CD14-positive monocyte (primary cell): ENCODE measurements around the gene RFTN2. TPM values are rescaled to one million over a fixed set of nuclear protein-coding genes. Genes with fewer than 3 reads are reported as not detected.

Experiments
- DNase-seq, 3 donors: peaks; one replicate each; pipeline ENCODE4 v3.0.0-alpha.2; 2011 to 2022
- H2AFZ ChIP-seq: 2 replicates; pipeline ENCODE4 v1.6.0; 2012; ENCODE audit warnings: mild to moderate bottlenecking, low read depth, low read length, inconsistent platforms; ENCODE audit not compliant: insufficient read depth, poor library complexity, severe bottlenecking
- H3K27ac ChIP-seq, 2 donors: 1 replicate in 1 of 2; 2 replicates in 1 of 2; pipeline ENCODE4 v1.5.1; 2012 to 2013; ENCODE audit warnings: low read length in 2 of 2, control low read depth in 1 of 2, inconsistent platforms in 1 of 2, low read depth in 1 of 2, mild to moderate bottlenecking in 1 of 2
- H3K27me3 ChIP-seq, 2 donors: one replicate each; pipeline versions ENCODE4 v1.6.0 to v1.6.1; 2011 to 2013; ENCODE audit warnings: low read length in 2 of 2; ENCODE audit not compliant: control insufficient read depth in 2 of 2, insufficient read depth in 2 of 2
- H3K36me3 ChIP-seq, 2 donors: replicated peaks in 1 of 2; 1 replicate in 1 of 2; 2 replicates in 1 of 2; pipeline versions ENCODE4 v1.5.1 to v1.6.1; 2012 to 2013; ENCODE audit warnings: low read length in 2 of 2, control low read depth in 1 of 2, inconsistent platforms in 1 of 2, mild to moderate bottlenecking in 1 of 2; ENCODE audit not compliant: insufficient read depth in 2 of 2, control insufficient read depth in 1 of 2
- H3K4me1 ChIP-seq, 2 donors: 1 replicate in 1 of 2; 2 replicates in 1 of 2; pipeline versions ENCODE4 v1.5.1 to v1.6.1; 2012 to 2013; ENCODE audit warnings: low read length in 2 of 2, control low read depth in 1 of 2, inconsistent platforms in 1 of 2, mild to moderate bottlenecking in 1 of 2, moderate library complexity in 1 of 2; ENCODE audit not compliant: insufficient read depth in 2 of 2, control insufficient read depth in 1 of 2
- H3K4me2 ChIP-seq: replicated peaks from 2 replicates; pipeline ENCODE3; 2012; ENCODE audit warnings: low read length, moderate library complexity, mild to moderate bottlenecking; ENCODE audit not compliant: poor library complexity, severe bottlenecking; ENCODE audit errors: extremely low read depth
- H3K4me3 ChIP-seq, 3 experiments: fragments of 200-600 bp in 1 of 3; sonication (generic) in 1 of 3; replicated peaks in 1 of 3; 1 replicate in 2 of 3; 2 replicates in 1 of 3; pipeline ENCODE4 v1.5.1; 2011 to 2013; ENCODE audit warnings: low read length in 3 of 3, mild to moderate bottlenecking in 3 of 3, control low read depth in 2 of 3, low read depth in 2 of 3, inconsistent platforms in 1 of 3, moderate library complexity in 1 of 3
- H3K79me2 ChIP-seq: 2 replicates; pipeline ENCODE4 v1.6.0; 2012; ENCODE audit warnings: mild to moderate bottlenecking, control low read depth, inconsistent platforms, low read length, moderate library complexity; ENCODE audit not compliant: insufficient read depth
- H3K9ac ChIP-seq: 2 replicates; pipeline ENCODE4 v1.6.0; 2017; ENCODE audit warnings: low read length, mild to moderate bottlenecking; ENCODE audit not compliant: insufficient read depth, poor library complexity, severe bottlenecking
- H3K9me3 ChIP-seq, 2 donors: replicated peaks in 1 of 2; 1 replicate in 1 of 2; 2 replicates in 1 of 2; pipeline versions ENCODE4 v1.5.1 to v1.6.1; 2012 to 2013; ENCODE audit warnings: low read length in 2 of 2, control low read depth in 1 of 2; ENCODE audit not compliant: control insufficient read depth in 1 of 2, insufficient read depth in 1 of 2
- H4K20me1 ChIP-seq: 2 replicates; pipeline ENCODE4 v1.6.0; 2012; ENCODE audit warnings: mild to moderate bottlenecking, low read length, control low read depth, moderate library complexity; ENCODE audit not compliant: insufficient read depth
- H3K27ac Mint-ChIP-seq, 7 donors: one replicate each; pipeline ENCODE4 v1.8.0; 2020; ENCODE audit warnings: mild to moderate bottlenecking in 7 of 7, mixed read lengths in 7 of 7, moderate library complexity in 6 of 7, inconsistent platforms in 2 of 7
- H3K27me3 Mint-ChIP-seq, 3 donors: one replicate each; pipeline ENCODE4 v1.8.0; 2021 to 2022; ENCODE audit warnings: low read depth in 3 of 3, mild to moderate bottlenecking in 3 of 3, mixed read lengths in 3 of 3, moderate library complexity in 3 of 3, inconsistent platforms in 1 of 3
- H3K36me3 Mint-ChIP-seq, 2 donors: one replicate each; pipeline ENCODE4 v1.8.0; 2020; ENCODE audit warnings: mixed read lengths in 2 of 2, inconsistent platforms in 1 of 2, mild to moderate bottlenecking in 1 of 2
- H3K4me1 Mint-ChIP-seq: one replicate; pipeline ENCODE4 v1.8.0; 2020; ENCODE audit warnings: mild to moderate bottlenecking, mixed read lengths
- H3K4me3 Mint-ChIP-seq, 2 donors: one replicate each; pipeline ENCODE4 v1.8.0; 2020; ENCODE audit warnings: mild to moderate bottlenecking in 2 of 2, mixed read lengths in 2 of 2, moderate library complexity in 1 of 2
- H3K9me3 Mint-ChIP-seq, 7 donors: one replicate each; pipeline ENCODE4 v1.8.0; 2020 to 2022; ENCODE audit warnings: mixed read lengths in 7 of 7, mild to moderate bottlenecking in 6 of 7, moderate library complexity in 6 of 7, inconsistent platforms in 2 of 7
- WGBS: methylation state at CpG from one replicate; pipeline ENCODE4 v1.1.5; 2013; ENCODE audit warnings: missing lambda C conversion rate; ENCODE audit not compliant: insufficient coverage; 5-methylcytosine and 5-hydroxymethylcytosine counted together
- intact Hi-C, 2 donors: fragments of 100-400 bp; cut with micrococcal nuclease; formaldehyde crosslinking; loops; one replicate each; pipeline versions ENCODE4 v1.15.0 to v1.15.1; 2023
- polyA plus RNA-seq, 3 donors: library from polyadenylated mRNA; depleted of rRNA in 1 of 3; unstranded in 2 of 3; stranded (reverse) in 1 of 3; fragments of 300-500 nt in 2 of 3; fragments of >200 nt in 1 of 3; fragmentation: Illumina TruSeq in 2 of 3; gene quantifications; 1 replicate in 2 of 3; 2 replicates in 1 of 3; pipeline ENCODE4 v1.2.3, GENCODE V29; 2012 to 2021
- TF ChIP-seq, protein P1 (sequence below): fragments of 200-600 bp; IDR thresholded peaks from one replicate; pipeline ENCODE4 v1.8.0; 2022; ENCODE audit warnings: antibody characterized with exemption, mild to moderate bottlenecking

Gene RFTN2
- polyA plus RNA-seq, 3 donors, result 0.02 TPM; not detected in 2

DNA sequence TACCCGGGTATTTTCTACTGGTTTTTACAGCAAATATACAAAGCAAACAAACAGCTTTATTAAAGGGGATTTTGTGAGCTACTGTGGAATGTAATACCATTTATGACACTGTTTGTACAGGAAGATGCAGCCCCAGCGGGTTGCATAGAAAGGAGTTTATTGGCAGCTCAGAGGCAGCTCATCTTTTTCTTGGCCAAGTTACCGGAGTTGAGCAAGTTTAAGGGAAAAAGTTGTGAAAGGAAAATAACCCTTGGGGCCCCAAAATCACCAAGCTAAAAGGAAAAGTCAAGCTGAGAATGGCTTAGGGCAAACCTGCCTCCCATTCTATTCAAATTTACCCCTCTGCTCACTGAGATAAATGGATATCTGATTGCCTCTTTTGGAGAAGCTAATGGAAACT, 98.8 kb downstream of the RFTN2 start:
- H3K4me1 Mint-ChIP-seq, result no peaks in the 10 kb centered on the region
- Histone ChIP-seq H3K4me3 (no peak overlapping the region), H3K79me2 (no peaks in the 10 kb centered on the region), H3K27me3 (no peaks in the 10 kb centered on the region), H3K9ac (no peak overlapping the region), H4K20me1 (no peaks in the 10 kb centered on the region), H2AFZ (no peak overlapping the region), H3K4me1 (no peaks in the 10 kb centered on the region), H3K9me3 (peaks cover 9 to 10% of the 10 kb centered on the region in 2 donors), H3K4me2 (no peak overlapping the region), H3K27ac (no peak overlapping the region), H3K36me3 (peaks cover 0 to 7% of the 10 kb centered on the region in 2 donors)
- TF ChIP-seq, protein P1, sequence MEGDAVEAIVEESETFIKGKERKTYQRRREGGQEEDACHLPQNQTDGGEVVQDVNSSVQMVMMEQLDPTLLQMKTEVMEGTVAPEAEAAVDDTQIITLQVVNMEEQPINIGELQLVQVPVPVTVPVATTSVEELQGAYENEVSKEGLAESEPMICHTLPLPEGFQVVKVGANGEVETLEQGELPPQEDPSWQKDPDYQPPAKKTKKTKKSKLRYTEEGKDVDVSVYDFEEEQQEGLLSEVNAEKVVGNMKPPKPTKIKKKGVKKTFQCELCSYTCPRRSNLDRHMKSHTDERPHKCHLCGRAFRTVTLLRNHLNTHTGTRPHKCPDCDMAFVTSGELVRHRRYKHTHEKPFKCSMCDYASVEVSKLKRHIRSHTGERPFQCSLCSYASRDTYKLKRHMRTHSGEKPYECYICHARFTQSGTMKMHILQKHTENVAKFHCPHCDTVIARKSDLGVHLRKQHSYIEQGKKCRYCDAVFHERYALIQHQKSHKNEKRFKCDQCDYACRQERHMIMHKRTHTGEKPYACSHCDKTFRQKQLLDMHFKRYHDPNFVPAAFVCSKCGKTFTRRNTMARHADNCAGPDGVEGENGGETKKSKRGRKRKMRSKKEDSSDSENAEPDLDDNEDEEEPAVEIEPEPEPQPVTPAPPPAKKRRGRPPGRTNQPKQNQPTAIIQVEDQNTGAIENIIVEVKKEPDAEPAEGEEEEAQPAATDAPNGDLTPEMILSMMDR, result no peak
- peaks cover 15 to 30% (median 21%) of the 10 kb centered on the region in 7 donors for H3K9me3 Mint-ChIP-seq
- intact Hi-C loops, result no loop called here
- peaks cover 0 to 2% (median 0%) of the 10 kb centered on the region in 3 donors for H3K27me3 Mint-ChIP-seq
- no peak overlapping the region for H3K27ac Mint-ChIP-seq
- 86% methylated on average over 1 of the region's 3 CpGs for WGBS
- DNase-seq, result no peak
- H3K4me3 Mint-ChIP-seq, result no peak overlapping the region
- peaks cover 7 to 12% of the 10 kb centered on the region in 2 donors for H3K36me3 Mint-ChIP-seq

DNA sequence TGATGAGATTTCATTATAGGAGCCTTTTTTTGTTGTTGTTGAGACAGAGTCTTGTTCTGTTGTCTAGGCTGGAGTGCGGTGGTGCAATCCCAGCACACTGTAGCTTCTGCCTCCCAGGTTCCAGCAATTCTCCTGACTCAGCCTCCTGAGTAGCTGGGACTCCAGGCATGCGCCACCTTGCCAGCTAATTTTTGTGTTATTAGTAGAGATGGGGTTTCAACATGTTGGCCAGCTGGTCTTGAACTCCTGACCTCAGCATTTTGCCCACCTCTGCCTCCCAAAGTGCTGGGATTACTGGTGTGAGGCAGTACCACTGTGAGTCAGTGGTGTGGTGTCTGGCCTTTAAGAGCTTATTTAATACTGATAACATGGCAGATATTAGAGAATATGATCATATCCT, 99.4 kb downstream of the RFTN2 start:
- Histone ChIP-seq H3K9ac (no peak overlapping the region), H3K4me2 (no peak overlapping the region), H2AFZ (no peak overlapping the region), H3K4me1 (no peaks in the 10 kb centered on the region), H3K27me3 (no peaks in the 10 kb centered on the region), H3K4me3 (no peak overlapping the region), H3K27ac (no peak overlapping the region), H3K9me3 (peaks cover 9 to 10% of the 10 kb centered on the region in 2 donors), H3K36me3 (peaks cover 0 to 7% of the 10 kb centered on the region in 2 donors), H4K20me1 (no peaks in the 10 kb centered on the region), H3K79me2 (no peaks in the 10 kb centered on the region)
- WGBS, result 100% methylated on average over 1 of the region's 2 CpGs
- Mint-ChIP-seq H3K9me3 (peaks cover 15 to 30% (median 21%) of the 10 kb centered on the region in 7 donors), H3K4me1 (no peaks in the 10 kb centered on the region), H3K27ac (no peak overlapping the region), H3K36me3 (peaks cover 7 to 12% of the 10 kb centered on the region in 2 donors), H3K27me3 (peaks cover 0 to 2% (median 0%) of the 10 kb centered on the region in 3 donors), H3K4me3 (no peak overlapping the region)
- TF ChIP-seq, protein P1, result no peak
- no peak for DNase-seq
- intact Hi-C loops, result no loop called here
